ENCODE results near the gene GRIP2. TPM values are rescaled to one million over a fixed set of nuclear protein-coding genes. Genes with fewer than 3 reads are reported as not detected.

GRIP2 gene
- total RNA-seq, 4 donors from 2014 or later: 0.45 to 0.92 (median 0.66) TPM

- no peak overlapping the region for H3K4me3 ChIP-seq
- WGBS: 64% methylated on average over 13 of the region's 14 CpGs
- TF ChIP-seq POLR2A (IDR thresholded peaks at IDR 0.05; ENCODE audit: low read depth): no peak
- no peak for TF ChIP-seq POLR2AphosphoS5 (IDR thresholded peaks at IDR 0.05)
- TF ChIP-seq CTCF (IDR thresholded peaks at IDR 0.05): no peak
- no peak for TF ChIP-seq EP300 (IDR thresholded peaks at IDR 0.05)
- H3K4me1 ChIP-seq: no peaks in the 10 kb centered on the region
- intact Hi-C loops (cut with DNase I): no loop called here
- no peak for DNase-seq (ENCODE audit: extremely low spot score)
- H3K27me3 ChIP-seq: peaks cover 0 to 18% (median 0%) of the 10 kb centered on the region in 4 donors
- H3K9me3 ChIP-seq: no peaks in the 10 kb centered on the region
- H3K36me3 ChIP-seq: no peaks in the 10 kb centered on the region
- H3K27ac ChIP-seq (replicated peaks in 1 of 4): no peak overlapping the region
Observed at GRCh38 chr3:14562121-14562890, 22.2 kb upstream of the GRIP2 start.

GRCh38 chr3:14561051-14561960 lies 21.2 kb upstream of the GRIP2 start:
- intact Hi-C loops (cut with DNase I): no loop called here
- Histone ChIP-seq H3K4me1 (no peaks in the 10 kb centered on the region), H3K36me3 (no peaks in the 10 kb centered on the region), H3K27me3 (peaks cover 0 to 21% (median 0%) of the 10 kb centered on the region in 4 donors), H3K4me3 (no peak overlapping the region), H3K27ac (replicated peaks in 1 of 4) (no peak overlapping the region), H3K9me3 (no peaks in the 10 kb centered on the region)
- no peak for DNase-seq (ENCODE audit: extremely low spot score)
- TF ChIP-seq POLR2A (IDR thresholded peaks at IDR 0.05; ENCODE audit: low read depth) (no peak), CTCF (IDR thresholded peaks at IDR 0.05) (no peak), EP300 (IDR thresholded peaks at IDR 0.05) (no peak), POLR2AphosphoS5 (IDR thresholded peaks at IDR 0.05) (no peak)
- WGBS: 87% methylated on average over 6 of the region's 8 CpGs

- DNase-seq (ENCODE audit: extremely low spot score): no peak
- intact Hi-C loops (cut with DNase I): no loop called here
- no peak for TF ChIP-seq POLR2AphosphoS5 (IDR thresholded peaks at IDR 0.05)
- no peak for TF ChIP-seq POLR2A (IDR thresholded peaks at IDR 0.05; ENCODE audit: low read depth)
- no peak for TF ChIP-seq EP300 (IDR thresholded peaks at IDR 0.05)
- TF ChIP-seq CTCF (IDR thresholded peaks at IDR 0.05): no peak
- H3K27me3 ChIP-seq: peaks cover 0 to 31% (median 0%) of the 10 kb centered on the region in 4 donors
- 65% methylated on average over 4 of the region's 4 CpGs for WGBS
- no peak overlapping the region for H3K4me3 ChIP-seq
- H3K9me3 ChIP-seq: no peaks in the 10 kb centered on the region
- no peaks in the 10 kb centered on the region for H3K36me3 ChIP-seq
- no peak overlapping the region for H3K27ac ChIP-seq (replicated peaks in 1 of 4)
- no peaks in the 10 kb centered on the region for H3K4me1 ChIP-seq
Observed at GRCh38 chr3:14560110-14560509, 20.0 kb upstream of the GRIP2 start.

GRCh38 chr3:14558029-14558428 lies 17.9 kb upstream of the GRIP2 start:
- TF ChIP-seq POLR2A (IDR thresholded peaks at IDR 0.05; ENCODE audit: low read depth) (no peak), CTCF (IDR thresholded peaks at IDR 0.05) (no peak)
- WGBS: 89% methylated on average over 8 of the region's 9 CpGs
- Histone ChIP-seq H3K27me3 (peaks cover 0 to 27% (median 0%) of the 10 kb centered on the region in 4 donors), H3K9me3 (no peaks in the 10 kb centered on the region), H3K36me3 (no peaks in the 10 kb centered on the region), H3K27ac (replicated peaks in 1 of 4) (no peak overlapping the region), H3K4me1 (no peaks in the 10 kb centered on the region), H3K4me3 (no peak overlapping the region)
- DNase-seq (ENCODE audit: extremely low spot score): no peak
- intact Hi-C loops (cut with DNase I): no loop called here

Data from esophagus muscularis mucosa (tissue), 4 donors.